ENCODE results near the gene MOCOS. TPM values are rescaled to one million over a fixed set of nuclear protein-coding genes. Genes with fewer than 3 reads are reported as not detected.

MOCOS gene
- total RNA-seq, 1 donor from 2014 or later: 5.0 TPM

- H3K36me3 ChIP-seq: no peaks in the 10 kb centered on the region
- no peak overlapping the region for H3K27ac ChIP-seq
- DNase-seq: no peak
- H3K9me3 ChIP-seq: no peaks in the 10 kb centered on the region
- H3K27me3 ChIP-seq: no peaks in the 10 kb centered on the region
- no peaks in the 10 kb centered on the region for H3K4me1 ChIP-seq
- intact Hi-C loops (cut with DNase I): no loop called here
- ATAC-seq: no peak
- TF ChIP-seq CTCF (IDR thresholded peaks at IDR 0.05): no peak
- no peak overlapping the region for H3K4me3 ChIP-seq
Measured at GRCh38 chr18:36307513-36307912, 120.2 kb downstream of the MOCOS start.

DNA sequence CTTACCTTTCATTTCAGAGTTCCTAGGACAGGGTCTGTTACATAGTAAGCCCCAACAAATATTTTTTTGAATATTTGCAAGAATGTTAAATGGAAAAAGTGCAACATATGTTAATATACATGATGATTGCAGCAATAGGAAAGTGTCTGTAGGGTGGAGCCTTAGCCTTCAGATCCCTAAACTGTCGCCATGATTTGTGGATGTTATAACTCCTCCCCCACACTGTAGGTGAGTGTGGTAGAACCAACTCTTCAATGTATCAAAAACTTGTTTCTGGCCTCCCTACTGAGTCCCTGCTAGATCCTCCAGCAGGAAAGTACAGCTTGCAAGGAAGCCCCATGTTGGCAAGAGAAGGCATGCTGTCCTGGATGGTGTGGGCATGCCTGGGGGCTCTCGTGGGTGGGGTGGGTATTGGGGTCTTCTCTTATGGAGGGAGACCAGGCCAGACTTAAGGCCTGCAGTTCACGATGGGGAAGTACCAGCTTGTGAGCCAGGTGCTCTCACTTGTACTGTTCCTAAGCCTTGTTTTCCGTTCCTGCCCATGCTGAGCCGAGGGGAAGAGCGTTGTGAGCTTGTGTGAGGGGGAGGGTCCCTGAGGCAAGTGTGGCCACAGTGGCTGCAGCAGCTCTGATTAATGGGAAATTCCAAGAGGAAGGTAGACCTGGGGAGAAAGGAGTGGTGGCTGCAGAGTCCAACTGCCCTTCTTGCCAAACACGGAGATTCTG, 121.6 kb downstream of the MOCOS start:
- Histone ChIP-seq H3K27me3 (no peaks in the 10 kb centered on the region), H3K9me3 (no peaks in the 10 kb centered on the region), H3K36me3 (no peaks in the 10 kb centered on the region), H3K4me3 (no peak overlapping the region), H3K4me1 (no peaks in the 10 kb centered on the region), H3K27ac (no peak overlapping the region)
- intact Hi-C loops (cut with DNase I): no loop called here
- no peak for TF ChIP-seq CTCF (IDR thresholded peaks at IDR 0.05)
- DNase-seq (no peak), ATAC-seq (no peak)

DNA sequence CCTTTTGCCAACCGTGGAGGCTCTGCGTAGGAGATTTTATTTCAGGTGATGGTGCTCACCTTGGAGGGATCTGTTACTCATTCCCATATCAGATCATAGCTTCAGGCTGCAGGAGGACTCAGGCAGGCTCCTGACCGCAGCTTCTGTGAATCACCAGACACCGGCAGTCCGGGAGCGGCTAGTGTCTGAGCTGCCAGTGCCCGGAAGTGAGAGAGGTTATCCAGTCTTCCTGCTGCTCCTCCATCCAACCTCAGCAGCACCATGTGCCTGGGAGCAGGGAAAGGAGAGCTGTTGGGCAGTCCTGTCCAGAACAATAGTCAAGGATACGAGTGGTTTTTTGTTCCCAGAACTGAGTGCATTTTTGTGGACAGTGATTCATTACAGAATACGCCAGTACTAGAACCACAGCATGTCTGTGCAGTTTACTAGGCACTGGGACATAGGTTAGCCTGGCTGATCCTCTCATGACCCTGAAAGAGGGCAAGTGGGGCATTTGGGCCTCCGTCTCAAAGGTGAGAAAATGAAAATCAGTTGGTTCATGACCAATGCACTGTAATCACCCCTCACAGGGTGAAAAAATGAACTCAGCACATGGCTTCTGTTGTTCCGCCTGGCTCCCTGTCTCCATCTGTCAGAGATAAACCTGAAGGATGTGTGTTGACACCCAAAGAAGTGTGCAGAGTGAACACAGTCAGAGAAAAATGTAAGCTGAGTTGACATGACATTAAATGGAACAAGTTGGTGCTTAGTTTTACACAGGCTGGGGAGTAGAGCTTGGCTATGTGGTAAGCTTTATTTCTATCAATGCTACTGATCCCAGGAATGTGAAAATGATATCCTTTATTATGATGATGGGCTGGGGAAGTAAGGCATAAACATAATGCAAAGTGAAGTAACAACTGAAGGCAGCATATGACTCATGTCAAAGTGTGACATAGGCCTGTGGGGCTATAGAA, 122.4 kb downstream of the MOCOS start:
- Histone ChIP-seq H3K4me1 (no peaks in the 10 kb centered on the region), H3K27me3 (no peaks in the 10 kb centered on the region), H3K9me3 (no peaks in the 10 kb centered on the region), H3K36me3 (no peaks in the 10 kb centered on the region), H3K27ac (no peak overlapping the region), H3K4me3 (no peak overlapping the region)
- TF ChIP-seq CTCF (IDR thresholded peaks at IDR 0.05): no peak
- peak; percentile 25 for ATAC-seq
- intact Hi-C loops (cut with DNase I): no loop called here
- DNase-seq: no peak

DNA sequence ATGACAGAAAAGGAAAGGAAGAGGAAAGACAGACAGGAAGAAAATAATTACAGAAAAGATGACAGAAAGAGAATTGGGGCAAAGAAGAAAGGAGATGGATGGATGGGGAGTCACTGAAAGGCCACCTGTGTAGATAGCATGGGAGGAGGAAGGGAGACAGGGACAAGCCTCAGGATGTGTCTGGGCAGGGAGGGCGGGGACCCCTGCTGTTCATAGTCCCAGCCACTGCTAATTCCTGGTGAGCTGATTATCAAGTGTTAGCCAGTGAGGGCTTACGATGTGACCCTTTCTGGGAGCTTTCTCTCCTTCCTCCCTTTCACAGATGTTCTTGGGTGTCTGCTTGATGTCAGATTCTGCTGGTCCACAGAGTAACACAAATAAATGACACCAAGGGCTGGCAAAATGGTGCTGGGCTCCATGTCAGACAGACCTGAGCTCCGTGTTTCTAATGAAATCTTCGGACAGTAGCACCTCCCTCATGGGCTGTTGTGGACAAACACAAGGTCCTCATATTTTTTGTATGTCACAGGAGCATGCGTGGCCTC, 123.8 kb downstream of the MOCOS start:
- TF ChIP-seq CTCF (IDR thresholded peaks at IDR 0.05): no peak
- no peak overlapping the region for H3K27ac ChIP-seq
- no peaks in the 10 kb centered on the region for H3K36me3 ChIP-seq
- no peak for DNase-seq
- H3K4me1 ChIP-seq: no peaks in the 10 kb centered on the region
- H3K4me3 ChIP-seq: no peak overlapping the region
- H3K9me3 ChIP-seq: no peaks in the 10 kb centered on the region
- ATAC-seq: no peak
- intact Hi-C loops (cut with DNase I): no loop called here
- H3K27me3 ChIP-seq: no peaks in the 10 kb centered on the region

DNA sequence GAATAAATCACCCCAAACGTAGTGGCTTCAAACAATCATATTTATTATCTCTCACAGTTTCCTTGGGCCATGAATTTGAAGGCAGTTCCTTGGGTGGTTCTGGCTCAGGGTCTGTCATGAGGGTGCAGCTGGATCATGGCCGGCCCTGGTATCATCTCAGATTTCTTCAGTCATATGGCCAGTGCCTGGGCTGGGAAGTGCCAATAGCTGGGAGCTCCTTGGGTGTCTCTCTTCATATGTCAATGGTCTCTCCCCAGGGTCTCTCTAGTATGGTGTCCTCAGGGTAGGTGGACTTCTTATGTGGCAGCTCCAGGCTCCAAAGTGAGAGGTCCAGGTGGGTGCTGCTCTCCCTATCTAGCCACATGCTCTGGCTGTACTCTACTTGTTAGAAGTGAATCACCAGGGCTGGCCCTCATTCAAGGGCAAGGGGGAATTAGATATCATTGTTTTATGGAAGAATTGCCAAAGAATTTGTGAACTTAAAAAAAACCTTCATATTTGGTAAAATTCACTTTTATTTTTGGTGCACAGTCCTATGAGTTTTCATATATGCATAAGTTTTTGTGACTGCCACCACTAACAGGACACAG, 125.6 kb downstream of the MOCOS start:
- no peaks in the 10 kb centered on the region for H3K27me3 ChIP-seq
- no peaks in the 10 kb centered on the region for H3K36me3 ChIP-seq
- no peaks in the 10 kb centered on the region for H3K4me1 ChIP-seq
- no peak for TF ChIP-seq CTCF (IDR thresholded peaks at IDR 0.05)
- no peak overlapping the region for H3K4me3 ChIP-seq
- H3K27ac ChIP-seq: no peak overlapping the region
- intact Hi-C loops (cut with DNase I): no loop called here
- H3K9me3 ChIP-seq: no peaks in the 10 kb centered on the region
- ATAC-seq (no peak), DNase-seq (no peak)

All from upper lobe of right lung (tissue), 1 donor.